Glutamatergic neuron (in vitro differentiated cells): Measurements from ENCODE around the gene CCRL2. TPM values are rescaled to one million over a fixed set of nuclear protein-coding genes. Genes with fewer than 3 reads are reported as not detected.

Experiments
- DNase-seq: peaks from one replicate; pipeline ENCODE4 v3.0.0; 2022
- H3K27ac Mint-ChIP-seq: one replicate; pipeline ENCODE4 v1.8.0; 2020; ENCODE audit warnings: mild to moderate bottlenecking, mixed read lengths, inconsistent platforms; ENCODE audit not compliant: unreplicated experiment
- H3K27me3 Mint-ChIP-seq: one replicate; pipeline ENCODE4 v1.8.0; 2020; ENCODE audit warnings: mild to moderate bottlenecking, moderate library complexity, mixed read lengths, inconsistent platforms; ENCODE audit not compliant: unreplicated experiment
- H3K36me3 Mint-ChIP-seq: one replicate; pipeline ENCODE4 v1.8.0; 2020; ENCODE audit warnings: mild to moderate bottlenecking, mixed read lengths, inconsistent platforms; ENCODE audit not compliant: unreplicated experiment
- H3K4me1 Mint-ChIP-seq: one replicate; pipeline ENCODE4 v1.8.0; 2020; ENCODE audit warnings: mild to moderate bottlenecking, low read depth, mixed read lengths, inconsistent platforms; ENCODE audit not compliant: unreplicated experiment
- H3K4me3 Mint-ChIP-seq: one replicate; pipeline ENCODE4 v1.8.0; 2020; ENCODE audit warnings: mild to moderate bottlenecking, mixed read lengths, inconsistent platforms; ENCODE audit not compliant: unreplicated experiment
- H3K9me3 Mint-ChIP-seq: one replicate; pipeline ENCODE4 v1.8.0; 2020; ENCODE audit warnings: mild to moderate bottlenecking, moderate library complexity, mixed read lengths, inconsistent platforms; ENCODE audit not compliant: unreplicated experiment
- CTCF ChIP-seq: fragments of 200-600 bp; sonication (generic); IDR thresholded peaks from one replicate; pipeline ENCODE4 v1.5.0; 2021; ENCODE audit not compliant: partially characterized antibody, unreplicated experiment
- total RNA-seq: library from RNA; stranded (reverse); fragmentation: NEBNext Ultra II Directional; extraction: Animal tissue kit (Norgen Biotek cat#: 25700); gene quantifications from one replicate; pipeline ENCODE4 v1.2.1, GENCODE V29; 2021; ENCODE audit not compliant: unreplicated experiment

The CCRL2 gene
- total RNA-seq, 1 donor from 2014 or later = not detected

- Mint-ChIP-seq H3K27me3 (peaks cover 2% of the 10 kb centered on the region), H3K4me1 (no peaks in the 10 kb centered on the region), H3K27ac (no peak overlapping the region), H3K4me3 (no peak overlapping the region), H3K9me3 (peaks cover 2% of the 10 kb centered on the region), H3K36me3 (no peaks in the 10 kb centered on the region)
- TF ChIP-seq CTCF = no peak
- no peak for DNase-seq
Observed at GRCh38 chr3:46395766-46396530, 11.1 kb upstream of the CCRL2 start.

- no peak for DNase-seq
- no peak for TF ChIP-seq CTCF
Observed at GRCh38 chr3:46397111-46397510, 9.9 kb upstream of the CCRL2 start.

GRCh38 chr3:46398186-46398955 lies 8.7 kb upstream of the CCRL2 start:
- no peak for TF ChIP-seq CTCF
- no peaks in the 10 kb centered on the region for H3K4me1 Mint-ChIP-seq
- no peak overlapping the region for H3K4me3 Mint-ChIP-seq
- DNase-seq = no peak
- H3K27me3 Mint-ChIP-seq = no peaks in the 10 kb centered on the region
- peaks cover 2% of the 10 kb centered on the region for H3K9me3 Mint-ChIP-seq
- no peak overlapping the region for H3K27ac Mint-ChIP-seq
- no peaks in the 10 kb centered on the region for H3K36me3 Mint-ChIP-seq

More at GRCh38 chr3:46397111-46397510, 9.9 kb upstream of the CCRL2 start:
- Mint-ChIP-seq H3K4me1 (no peaks in the 10 kb centered on the region), H3K27me3 (peaks cover 2% of the 10 kb centered on the region), H3K4me3 (no peak overlapping the region), H3K27ac (no peak overlapping the region), H3K36me3 (no peaks in the 10 kb centered on the region), H3K9me3 (peaks cover 2% of the 10 kb centered on the region)

GRCh38 chr3:46399098-46399497 lies 8.0 kb upstream of the CCRL2 start:
- H3K4me3 Mint-ChIP-seq = no peak overlapping the region
- no peaks in the 10 kb centered on the region for H3K36me3 Mint-ChIP-seq
- no peaks in the 10 kb centered on the region for H3K4me1 Mint-ChIP-seq
- no peak overlapping the region for H3K27ac Mint-ChIP-seq
- H3K9me3 Mint-ChIP-seq = no peaks in the 10 kb centered on the region
- no peak for DNase-seq
- H3K27me3 Mint-ChIP-seq = no peaks in the 10 kb centered on the region
- TF ChIP-seq CTCF = no peak

- H3K27ac Mint-ChIP-seq = no peak overlapping the region
- H3K9me3 Mint-ChIP-seq = no peaks in the 10 kb centered on the region
- H3K4me3 Mint-ChIP-seq = no peak overlapping the region
Observed at GRCh38 chr3:46399557-46399956, 7.5 kb upstream of the CCRL2 start.

More at GRCh38 chr3:46399557-46399956, 7.5 kb upstream of the CCRL2 start:
- Mint-ChIP-seq H3K4me1 (no peaks in the 10 kb centered on the region), H3K27me3 (no peaks in the 10 kb centered on the region), H3K36me3 (no peaks in the 10 kb centered on the region)
- no peak for DNase-seq
- no peak for TF ChIP-seq CTCF
